GM12872 (cell line): ENCODE results near the gene ZSCAN31.

ENCODE experiments used
- CTCF ChIP-seq: IDR thresholded peaks from 3 replicates; pipeline ENCODE4 v1.5.1; 2011; ENCODE audit warnings: low read depth, mild to moderate bottlenecking, low read length, moderate library complexity; ENCODE audit not compliant: insufficient read depth

Gene ZSCAN31

GRCh38 chr6:28335564-28336283 is at the start of gene ZSCAN31:
Gene ZSCAN31 (minus strand): TSS chr6:28336148. CDS start chr6:28329683, 6,465 bp downstream.
- no peak for TF ChIP-seq CTCF

GRCh38 chr6:28384143-28384533 is 48.2 kb upstream of the ZSCAN31 start:
- no peak for TF ChIP-seq CTCF

- TF ChIP-seq CTCF, result peak; percentile 51
Observed at GRCh38 chr6:28383235-28384142, 47.5 kb upstream of the ZSCAN31 start.

- TF ChIP-seq CTCF, result no peak
Observed at GRCh38 chr6:28380381-28380780, 44.4 kb upstream of the ZSCAN31 start.

- no peak for TF ChIP-seq CTCF
Observed at GRCh38 chr6:28378644-28379043, 42.7 kb upstream of the ZSCAN31 start.

- no peak for TF ChIP-seq CTCF
Observed at GRCh38 chr6:28377879-28378278, 41.9 kb upstream of the ZSCAN31 start.

- no peak for TF ChIP-seq CTCF
Observed at GRCh38 chr6:28373925-28374324, 38.0 kb upstream of the ZSCAN31 start.
